SIG-M5 treated with dmso at 0.1 percent for 504 hours (cell line): Measurements from ENCODE around the gene AVPI1.
A peak's percentile ranks its signal among the peaks of the same experiment; 100 is the strongest.
"Not testable (repeated sequence)": the region's sequence is repeated elsewhere in the genome, so short reads cannot be mapped to it uniquely, and the experiment has no call there.

Source experiments
- DNase-seq: peaks from one replicate; lab custom pipeline; 2025; ENCODE audit not compliant: unreplicated experiment; lab: John Stamatoyannopoulos, UW

The AVPI1 gene

GRCh38 chr10:97683556-97684367, 3.3 kb downstream of the AVPI1 start:
- DNase-seq, result peak; percentile 24

GRCh38 chr10:97682042-97682441, 5.0 kb downstream of the AVPI1 start:
- DNase-seq, result no peak

GRCh38 chr10:97679594-97679993, 7.4 kb downstream of the AVPI1 start:
- no peak for DNase-seq

- DNase-seq, result peak; percentile 38
These were observed 10.1 kb downstream of the AVPI1 start for GRCh38 chr10:97676770-97677581.

GRCh38 chr10:97675222-97675621, 11.8 kb downstream of the AVPI1 start:
- DNase-seq, result no peak

GRCh38 chr10:97673736-97674525, 13.1 kb downstream of the AVPI1 start:
- DNase-seq, result no peak

GRCh38 chr10:97669571-97669970, 17.5 kb downstream of the AVPI1 start:
- no peak for DNase-seq

- DNase-seq, result no peak
These were observed 19.6 kb downstream of the AVPI1 start for GRCh38 chr10:97667463-97667862.

GRCh38 chr10:97666992-97667391, 20.0 kb downstream of the AVPI1 start:
- no peak for DNase-seq

- no peak for DNase-seq
These were observed 22.7 kb downstream of the AVPI1 start for GRCh38 chr10:97664282-97664850.

- no peak for DNase-seq
These were observed 27.5 kb downstream of the AVPI1 start for GRCh38 chr10:97659589-97659988.

- peak; percentile 65 for DNase-seq
These were observed 30.3 kb downstream of the AVPI1 start for GRCh38 chr10:97656777-97657176.

GRCh38 chr10:97651773-97652172, 35.3 kb downstream of the AVPI1 start:
- DNase-seq, result no peak

GRCh38 chr10:97650726-97651125, 36.3 kb downstream of the AVPI1 start:
- no peak for DNase-seq

- not testable (repeated sequence) for DNase-seq
These were observed 37.7 kb downstream of the AVPI1 start for GRCh38 chr10:97649405-97649750.

GRCh38 chr10:97648562-97649404, 38.3 kb downstream of the AVPI1 start:
- DNase-seq, result peak; percentile 32

GRCh38 chr10:97647556-97647955, 39.5 kb downstream of the AVPI1 start:
- DNase-seq, result no peak

GRCh38 chr10:97644936-97645335, 42.1 kb downstream of the AVPI1 start:
- DNase-seq, result no peak

- no peak for DNase-seq
These were observed 43.5 kb downstream of the AVPI1 start for GRCh38 chr10:97643441-97643985.
